ENCODE data around the gene NDRG3. TPM values are rescaled to one million over a fixed set of nuclear protein-coding genes. Genes with fewer than 3 reads are reported as not detected.

Gene NDRG3
- total and polyA plus RNA-seq, 8 donors: 7.0 to 16.9 (median 9.1) TPM

- peak in 3 of 4 donors; percentile 31 to 67 (median 60) for TF ChIP-seq CTCF (IDR thresholded peaks at IDR 0.05)
- Histone ChIP-seq H3K4me3 (no peak overlapping the region), H3K27me3 (no peaks in the 10 kb centered on the region), H3K4me1 (no peaks in the 10 kb centered on the region), H3K27ac (no peak overlapping the region), H3K9me3 (no peaks in the 10 kb centered on the region), H3K36me3 (peaks cover 0 to 6% (median 0%) of the 10 kb centered on the region in 3 donors)
- FAIRE-seq: no peak
- 14 to 17% methylated on average over 2 of the region's 2 CpGs for WGBS, 2 donors
- intact Hi-C loops (cut with DNase I): no loop called here
- ATAC-seq: peak; percentile 64 to 98 (median 95)
- peak in 3 of 6 donors; percentile 16 to 53 (median 28) for DNase-seq
These were observed 8.8 kb upstream of the NDRG3 start for GRCh38 chr20:36754656-36755222.

GRCh38 chr20:36752582-36752981 lies 6.7 kb upstream of the NDRG3 start:
- peak in 1 of 6 donors; percentile 3 for DNase-seq
- Histone ChIP-seq H3K27ac (no peak overlapping the region), H3K4me1 (no peaks in the 10 kb centered on the region), H3K4me3 (no peak overlapping the region), H3K27me3 (no peaks in the 10 kb centered on the region), H3K36me3 (peaks cover 0 to 6% (median 0%) of the 10 kb centered on the region in 3 donors), H3K9me3 (no peaks in the 10 kb centered on the region)
- no peak for TF ChIP-seq CTCF (IDR thresholded peaks at IDR 0.05)
- WGBS, 2 donors: 90 to 91% methylated on average over 5 of the region's 5 CpGs
- no peak for ATAC-seq
- intact Hi-C loops (cut with DNase I): no loop called here
- FAIRE-seq: no peak

- Histone ChIP-seq H3K27me3 (no peaks in the 10 kb centered on the region), H3K4me3 (peak overlapping the region; percentile 71 to 89 (median 77)), H3K4me1 (peaks cover 0 to 4% (median 0%) of the 10 kb centered on the region in 3 donors), H3K36me3 (no peaks in the 10 kb centered on the region), H3K9me3 (no peaks in the 10 kb centered on the region), H3K27ac (peak overlapping the region in 2 of 4 donors; percentile 16 to 42)
- 1% methylated on average over 35 to 44 of the region's 44 CpGs for WGBS, 2 donors
- DNase-seq: peak in 2 of 6 donors; percentile 40 to 80
- TF ChIP-seq CTCF (IDR thresholded peaks at IDR 0.05): no peak
- peak; percentile 27 to 47 (median 34) for ATAC-seq
- intact Hi-C loops (cut with DNase I): no loop called here
- no peak for FAIRE-seq
These were observed 510 bp downstream of the NDRG3 start for GRCh38 chr20:36745234-36745926.

- Histone ChIP-seq H3K9me3 (no peaks in the 10 kb centered on the region), H3K27me3 (no peaks in the 10 kb centered on the region), H3K4me3 (peak overlapping the region in 3 of 4 donors; percentile 75 to 89 (median 79)), H3K36me3 (no peaks in the 10 kb centered on the region), H3K4me1 (peaks cover 0 to 4% (median 0%) of the 10 kb centered on the region in 3 donors), H3K27ac (peak overlapping the region in 1 of 4 donors; percentile 16)
- TF ChIP-seq CTCF (IDR thresholded peaks at IDR 0.05): no peak
- peak; percentile 55 to 74 (median 70) for ATAC-seq
- no peak for FAIRE-seq
- peak; percentile 41 to 79 (median 54) for DNase-seq
- intact Hi-C loops (cut with DNase I): no loop called here
- WGBS, 2 donors: 3 to 4% methylated on average over 6 to 8 of the region's 8 CpGs
These were observed 1.1 kb downstream of the NDRG3 start for GRCh38 chr20:36744764-36745191.

GRCh38 chr20:36744243-36744642 lies 1.6 kb downstream of the NDRG3 start:
- DNase-seq (no peak), FAIRE-seq (no peak), ATAC-seq (no peak)
- H3K36me3 ChIP-seq: no peaks in the 10 kb centered on the region
- H3K9me3 ChIP-seq: no peaks in the 10 kb centered on the region
- H3K27me3 ChIP-seq: no peaks in the 10 kb centered on the region
- no peak for TF ChIP-seq CTCF (IDR thresholded peaks at IDR 0.05)
- H3K4me1 ChIP-seq: peaks cover 0 to 4% (median 0%) of the 10 kb centered on the region in 3 donors
- WGBS, 2 donors: 71 to 72% methylated on average over 4 of the region's 4 CpGs
- intact Hi-C loops (cut with DNase I): no loop called here
- no peak overlapping the region for H3K27ac ChIP-seq
- no peak overlapping the region for H3K4me3 ChIP-seq

Measured in pancreas (tissue), 10 donors.